ENCODE measurements around the gene ITPR1. TPM values are rescaled to one million over a fixed set of nuclear protein-coding genes. Genes with fewer than 3 reads are reported as not detected.
A peak's percentile ranks its signal among the peaks of the same experiment; 100 is the strongest.

Gene ITPR1
- total RNA-seq, 1 donor from 2014 or later, result 91.7 TPM

- Histone ChIP-seq H3K36me3 (peaks cover 11% of the 10 kb centered on the region), H3K27me3 (no peaks in the 10 kb centered on the region), H3K27ac (no peak overlapping the region), H3K9me3 (no peaks in the 10 kb centered on the region), H3K4me3 (no peak overlapping the region), H3K4me1 (peaks cover 26% of the 10 kb centered on the region)
- no peak for TF ChIP-seq CTCF (IDR thresholded peaks at IDR 0.05)
- DNase-seq (no peak), ATAC-seq (no peak)
- intact Hi-C loops (cut with DNase I), result no loop called here
Observed at GRCh38 chr3:4768521-4768920, 275.4 kb downstream of the ITPR1 start.

- intact Hi-C loops (cut with DNase I), result no loop called here
- Histone ChIP-seq H3K36me3 (peaks cover 11% of the 10 kb centered on the region), H3K4me3 (no peak overlapping the region), H3K4me1 (peaks cover 26% of the 10 kb centered on the region), H3K27me3 (no peaks in the 10 kb centered on the region), H3K27ac (no peak overlapping the region), H3K9me3 (no peaks in the 10 kb centered on the region)
- DNase-seq (no peak), ATAC-seq (no peak)
- no peak for TF ChIP-seq CTCF (IDR thresholded peaks at IDR 0.05)
Observed at GRCh38 chr3:4770561-4770960, 277.4 kb downstream of the ITPR1 start.

GRCh38 chr3:4771243-4771642, 278.1 kb downstream of the ITPR1 start:
- no peak for TF ChIP-seq CTCF (IDR thresholded peaks at IDR 0.05)
- no peaks in the 10 kb centered on the region for H3K9me3 ChIP-seq
- ATAC-seq, result peak; percentile 52
- H3K4me1 ChIP-seq, result peaks cover 26% of the 10 kb centered on the region
- H3K27ac ChIP-seq, result no peak overlapping the region
- H3K36me3 ChIP-seq, result peaks cover 11% of the 10 kb centered on the region
- no peaks in the 10 kb centered on the region for H3K27me3 ChIP-seq
- intact Hi-C loops (cut with DNase I), result no loop called here
- H3K4me3 ChIP-seq, result no peak overlapping the region
- DNase-seq, result no peak

GRCh38 chr3:4772171-4772804, 279.1 kb downstream of the ITPR1 start:
- TF ChIP-seq CTCF (IDR thresholded peaks at IDR 0.05), result no peak
- Histone ChIP-seq H3K4me1 (peaks cover 26% of the 10 kb centered on the region), H3K27ac (peak overlapping the region; percentile 44), H3K27me3 (no peaks in the 10 kb centered on the region), H3K36me3 (peaks cover 14% of the 10 kb centered on the region), H3K9me3 (no peaks in the 10 kb centered on the region), H3K4me3 (no peak overlapping the region)
- intact Hi-C loops (cut with DNase I), result no loop called here
- ATAC-seq (peak; percentile 70), DNase-seq (peak; percentile 69)

GRCh38 chr3:4772858-4773257, 279.7 kb downstream of the ITPR1 start:
- Histone ChIP-seq H3K27ac (peak overlapping the region; percentile 39), H3K9me3 (no peaks in the 10 kb centered on the region), H3K36me3 (peaks cover 14% of the 10 kb centered on the region), H3K27me3 (no peaks in the 10 kb centered on the region), H3K4me1 (peaks cover 26% of the 10 kb centered on the region), H3K4me3 (no peak overlapping the region)
- no peak for DNase-seq
- intact Hi-C loops (cut with DNase I), result no loop called here
- no peak for TF ChIP-seq CTCF (IDR thresholded peaks at IDR 0.05)
- no peak for ATAC-seq

GRCh38 chr3:4773583-4773982, 280.4 kb downstream of the ITPR1 start:
- H3K4me1 ChIP-seq, result peaks cover 26% of the 10 kb centered on the region
- no peaks in the 10 kb centered on the region for H3K27me3 ChIP-seq
- intact Hi-C loops (cut with DNase I), result no loop called here
- DNase-seq (no peak), ATAC-seq (no peak)
- TF ChIP-seq CTCF (IDR thresholded peaks at IDR 0.05), result no peak
- H3K9me3 ChIP-seq, result no peaks in the 10 kb centered on the region
- no peak overlapping the region for H3K4me3 ChIP-seq
- peaks cover 7% of the 10 kb centered on the region for H3K36me3 ChIP-seq
- H3K27ac ChIP-seq, result no peak overlapping the region
